Measurements from ENCODE around the gene TBC1D17.

TBC1D17 gene

DNA sequence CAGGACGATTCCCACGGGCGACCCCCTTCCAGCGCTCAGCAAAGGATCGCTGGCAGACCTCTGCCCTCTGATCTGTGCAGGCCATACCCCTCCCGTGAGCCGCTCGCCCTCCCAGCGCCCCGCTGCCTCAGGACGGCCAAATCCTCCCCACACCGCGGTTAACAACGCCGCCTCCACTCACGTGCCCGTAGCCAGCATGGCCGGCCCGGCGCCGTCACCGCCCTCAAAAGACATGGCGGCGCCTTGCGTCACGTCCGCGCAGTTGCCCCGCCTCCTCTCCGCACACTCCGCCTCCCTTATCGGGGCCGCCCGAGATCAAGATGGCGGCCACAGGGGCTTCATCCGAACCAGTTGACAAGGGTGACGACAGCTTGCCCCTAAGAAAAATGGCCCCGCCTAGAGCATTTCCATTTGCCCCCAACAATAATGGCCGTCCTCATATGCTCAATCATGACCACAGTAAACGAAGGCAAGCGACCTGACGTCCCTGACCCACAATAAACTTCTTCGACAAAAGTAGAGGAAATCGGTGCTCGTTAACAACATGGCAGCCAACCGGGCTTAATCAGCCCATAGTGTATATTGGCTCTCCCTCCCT, 981 bp upstream of the TBC1D17 start:
- in situ Hi-C loops (cut with MboI; ENCODE audit: low pct_unique_long_range_greater_than_20kb, low sequenced_read_pairs, unreplicated experiment), result no loop called here
- TF ChIP-seq, protein P1, sequence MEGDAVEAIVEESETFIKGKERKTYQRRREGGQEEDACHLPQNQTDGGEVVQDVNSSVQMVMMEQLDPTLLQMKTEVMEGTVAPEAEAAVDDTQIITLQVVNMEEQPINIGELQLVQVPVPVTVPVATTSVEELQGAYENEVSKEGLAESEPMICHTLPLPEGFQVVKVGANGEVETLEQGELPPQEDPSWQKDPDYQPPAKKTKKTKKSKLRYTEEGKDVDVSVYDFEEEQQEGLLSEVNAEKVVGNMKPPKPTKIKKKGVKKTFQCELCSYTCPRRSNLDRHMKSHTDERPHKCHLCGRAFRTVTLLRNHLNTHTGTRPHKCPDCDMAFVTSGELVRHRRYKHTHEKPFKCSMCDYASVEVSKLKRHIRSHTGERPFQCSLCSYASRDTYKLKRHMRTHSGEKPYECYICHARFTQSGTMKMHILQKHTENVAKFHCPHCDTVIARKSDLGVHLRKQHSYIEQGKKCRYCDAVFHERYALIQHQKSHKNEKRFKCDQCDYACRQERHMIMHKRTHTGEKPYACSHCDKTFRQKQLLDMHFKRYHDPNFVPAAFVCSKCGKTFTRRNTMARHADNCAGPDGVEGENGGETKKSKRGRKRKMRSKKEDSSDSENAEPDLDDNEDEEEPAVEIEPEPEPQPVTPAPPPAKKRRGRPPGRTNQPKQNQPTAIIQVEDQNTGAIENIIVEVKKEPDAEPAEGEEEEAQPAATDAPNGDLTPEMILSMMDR (IDR thresholded peaks at IDR 0.05; ENCODE audit: extremely low read depth, insufficient read depth, missing control alignments), result no peak
- DNase-seq (ENCODE audit: low spot score), result peak; percentile 88

GRCh38 chr19:49877879-49878743, 609 bp downstream of the TBC1D17 start:
- in situ Hi-C loops (cut with MboI; ENCODE audit: low pct_unique_long_range_greater_than_20kb, low sequenced_read_pairs, unreplicated experiment), result no loop called here
- DNase-seq (ENCODE audit: low spot score), result peak; percentile 98
- TF ChIP-seq, protein P1 (IDR thresholded peaks at IDR 0.05; ENCODE audit: extremely low read depth, insufficient read depth, missing control alignments), result no peak

DNA sequence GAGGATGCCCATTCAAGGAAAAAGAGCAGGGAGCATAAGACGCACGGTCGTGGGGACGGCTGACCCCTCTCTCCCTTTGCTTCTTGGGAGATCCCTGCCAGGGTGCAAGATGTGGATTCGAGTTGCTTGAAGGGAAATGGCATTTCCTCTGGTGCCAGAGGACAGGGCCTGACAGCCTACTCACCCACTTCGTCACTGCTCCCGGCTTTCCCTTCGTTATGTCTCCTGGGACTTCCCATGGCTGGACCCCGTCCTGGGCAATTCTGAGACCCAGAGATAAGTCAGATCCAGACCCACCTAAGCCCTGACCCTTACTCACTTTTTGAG, 1.2 kb downstream of the TBC1D17 start:
- in situ Hi-C loops (cut with MboI; ENCODE audit: low pct_unique_long_range_greater_than_20kb, low sequenced_read_pairs, unreplicated experiment), result no loop called here
- TF ChIP-seq, protein P1 (IDR thresholded peaks at IDR 0.05; ENCODE audit: extremely low read depth, insufficient read depth, missing control alignments), result no peak
- DNase-seq (ENCODE audit: low spot score), result no peak

GRCh38 chr19:49879243-49879963, 1.9 kb downstream of the TBC1D17 start:
- in situ Hi-C loops (cut with MboI; ENCODE audit: low pct_unique_long_range_greater_than_20kb, low sequenced_read_pairs, unreplicated experiment), result no loop called here
- DNase-seq (ENCODE audit: low spot score), result no peak
- TF ChIP-seq, protein P1 (IDR thresholded peaks at IDR 0.05; ENCODE audit: extremely low read depth, insufficient read depth, missing control alignments), result no peak

DNA sequence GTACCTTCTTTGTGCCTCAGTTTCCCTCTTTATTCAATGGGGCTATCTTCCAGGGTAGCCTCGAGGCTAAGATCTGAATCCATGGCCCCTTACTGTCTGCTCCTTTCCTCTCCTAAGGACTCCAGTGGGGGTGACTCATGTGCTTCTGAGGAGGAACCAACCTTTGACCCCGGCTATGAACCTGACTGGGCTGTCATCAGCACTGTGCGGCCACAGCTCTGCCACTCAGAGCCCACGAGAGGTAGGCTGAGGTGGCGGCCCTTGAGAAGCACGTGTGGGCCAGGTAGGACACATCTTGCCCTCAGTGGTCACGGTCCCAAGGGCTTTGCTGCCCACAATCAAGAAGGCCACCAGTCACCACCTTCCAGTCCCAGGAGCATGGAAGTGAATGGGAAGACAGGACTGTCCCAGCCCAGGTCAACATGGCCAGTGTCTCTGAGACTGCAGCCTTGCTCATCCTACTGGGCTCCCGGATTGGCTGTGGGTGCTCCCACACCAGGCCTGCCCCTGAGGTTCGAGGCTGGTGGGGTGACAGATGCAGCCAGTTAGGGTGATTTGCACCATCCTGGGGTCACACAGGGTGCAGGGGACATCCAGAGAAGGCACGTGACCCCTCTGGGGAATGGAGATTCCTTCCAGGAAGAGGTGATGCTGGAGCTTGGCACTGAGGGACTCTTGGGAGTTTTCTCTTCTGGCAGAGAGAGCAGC, 2.8 kb downstream of the TBC1D17 start:
- in situ Hi-C loops (cut with MboI; ENCODE audit: low pct_unique_long_range_greater_than_20kb, low sequenced_read_pairs, unreplicated experiment), result no loop called here
- TF ChIP-seq, protein P1 (IDR thresholded peaks at IDR 0.05; ENCODE audit: extremely low read depth, insufficient read depth, missing control alignments), result no peak
- DNase-seq (ENCODE audit: low spot score), result no peak

GRCh38 chr19:49881186-49881585, 3.7 kb downstream of the TBC1D17 start:
- in situ Hi-C loops (cut with MboI; ENCODE audit: low pct_unique_long_range_greater_than_20kb, low sequenced_read_pairs, unreplicated experiment), result no loop called here
- no peak for DNase-seq (ENCODE audit: low spot score)
- TF ChIP-seq, protein P1 (IDR thresholded peaks at IDR 0.05; ENCODE audit: extremely low read depth, insufficient read depth, missing control alignments), result no peak
